DMS53 treated with DMSO at 0.1 percent for 48 hours (cell line): ENCODE data around the gene OXT.

Source experiments
- DNase-seq: peaks from one replicate; lab custom pipeline; 2025; ENCODE audit not compliant: unreplicated experiment; lab: John Stamatoyannopoulos, UW

OXT gene

DNA sequence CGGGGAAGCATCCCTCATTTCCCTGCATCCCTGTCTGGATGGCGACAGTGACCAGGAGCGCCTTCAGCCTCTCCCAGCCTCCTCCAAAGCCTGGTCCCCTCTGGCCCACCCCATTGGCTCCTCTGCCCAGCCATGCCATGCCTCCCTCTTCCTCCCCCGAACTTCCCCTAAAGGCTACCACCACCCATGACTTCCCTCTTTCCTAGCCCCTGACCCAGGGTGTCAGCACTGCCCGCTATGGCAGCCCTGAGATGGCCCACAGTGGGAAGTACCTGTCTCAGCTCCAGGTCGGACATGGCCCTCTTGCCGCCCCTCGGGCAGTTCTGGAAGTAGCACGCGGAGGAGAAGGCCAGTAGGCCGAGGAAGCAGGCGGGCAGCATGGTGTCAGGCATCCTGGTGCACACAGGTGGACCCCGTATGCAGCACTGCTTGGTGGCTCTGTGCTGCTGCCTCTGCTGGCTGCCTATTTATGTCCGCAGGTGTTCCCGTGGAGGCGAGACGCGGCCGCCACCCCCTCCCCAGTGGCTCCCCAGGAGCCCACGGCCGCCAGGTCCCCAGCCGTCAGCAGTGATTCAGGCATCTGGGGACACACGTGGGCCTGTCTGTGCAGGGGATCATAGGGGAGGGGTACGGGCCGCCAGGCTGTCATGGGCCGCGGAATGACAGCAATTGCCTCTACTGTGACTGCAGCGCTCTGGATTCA lies 13.0 kb downstream of the OXT start, which contains the start of gene AVP:
AVP (minus strand) TSS at position 442 of the 703 bp plus-strand sequence; CDS start at position 392, 50 bp downstream.
- no peak for DNase-seq

DNA sequence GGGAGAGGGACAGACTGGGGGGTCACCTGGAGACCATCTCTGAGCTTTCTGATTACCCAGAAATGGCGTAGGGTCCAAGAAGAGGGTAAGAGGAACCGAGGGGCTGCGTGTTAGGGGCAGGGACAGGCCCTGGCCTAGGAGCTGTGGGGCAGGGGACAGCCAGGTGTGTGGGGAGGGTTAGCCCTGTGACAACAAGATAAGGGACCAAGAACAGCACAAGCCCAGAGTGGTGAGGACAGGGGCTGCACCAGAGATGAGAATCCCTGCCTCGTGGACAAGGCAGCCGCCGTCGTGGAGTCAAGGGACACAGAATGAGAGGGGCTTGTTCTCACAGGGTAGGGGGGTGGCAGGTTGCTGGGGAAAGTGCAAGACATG lies 13.6 kb downstream of the OXT start:
- no peak for DNase-seq

DNA sequence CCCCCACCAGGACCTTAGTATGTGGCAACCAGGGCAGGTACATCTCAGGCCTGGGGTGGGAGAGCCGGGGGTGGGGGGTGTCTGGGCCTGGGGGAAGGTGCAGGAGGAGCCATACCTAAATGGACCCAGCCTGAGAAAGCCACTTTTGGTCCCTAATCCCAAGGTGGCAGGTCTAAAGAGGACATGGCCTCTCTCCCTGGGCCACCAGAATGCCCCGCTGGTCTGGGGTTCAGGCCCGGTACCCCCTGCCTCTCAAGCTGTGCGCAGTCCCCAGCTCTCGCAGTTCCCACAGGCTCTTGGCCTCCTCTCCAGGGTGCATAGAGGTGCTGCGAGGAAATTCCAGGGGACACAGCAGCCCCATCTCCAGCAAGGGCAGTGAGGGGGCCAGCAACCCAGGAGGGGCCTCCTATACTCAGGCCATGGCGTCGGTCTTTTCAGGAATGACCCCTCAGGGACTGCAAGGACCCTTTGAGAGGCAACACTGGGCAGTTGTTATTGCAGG lies 14.2 kb downstream of the OXT start:
- no peak for DNase-seq

DNA sequence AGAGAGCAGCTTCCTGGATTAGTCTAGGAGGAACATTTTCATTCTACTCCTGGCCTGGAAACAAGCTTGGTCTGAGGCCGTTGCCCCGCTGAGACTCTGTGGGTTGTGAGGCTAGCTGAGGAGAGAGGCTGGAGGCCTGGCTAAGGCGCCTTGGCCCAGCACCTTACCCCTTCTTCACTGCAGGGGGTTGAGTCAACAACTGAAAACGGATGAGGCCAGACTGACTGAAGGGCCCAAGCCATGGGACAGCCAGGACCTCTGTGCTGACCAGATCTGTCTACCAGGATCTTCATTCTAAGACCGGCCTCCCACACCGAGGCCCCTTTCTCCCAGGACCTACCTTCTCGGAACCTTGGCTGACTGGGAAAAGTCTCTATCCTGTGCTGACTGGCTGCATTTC lies 16.6 kb downstream of the OXT start:
- no peak for DNase-seq

DNA sequence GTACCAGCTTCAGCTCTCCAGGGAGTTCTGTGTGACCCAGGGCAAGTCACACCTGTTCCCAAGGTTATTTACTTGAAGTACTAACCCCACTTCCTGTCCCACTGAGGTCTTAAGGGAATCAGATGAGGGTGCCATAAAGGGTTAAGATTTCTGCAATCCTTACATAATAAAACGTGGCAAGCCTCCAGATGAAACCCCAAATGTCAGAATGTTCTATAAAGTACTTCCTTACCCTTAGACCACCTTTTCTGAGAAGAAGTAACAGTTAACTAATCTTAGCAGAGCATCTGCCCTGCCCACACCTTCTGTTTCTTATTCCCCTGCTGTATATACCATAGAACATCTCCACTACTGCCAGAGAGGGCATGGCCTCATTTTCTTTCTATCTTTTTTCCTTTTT lies 19.1 kb downstream of the OXT start:
- no peak for DNase-seq

DNA sequence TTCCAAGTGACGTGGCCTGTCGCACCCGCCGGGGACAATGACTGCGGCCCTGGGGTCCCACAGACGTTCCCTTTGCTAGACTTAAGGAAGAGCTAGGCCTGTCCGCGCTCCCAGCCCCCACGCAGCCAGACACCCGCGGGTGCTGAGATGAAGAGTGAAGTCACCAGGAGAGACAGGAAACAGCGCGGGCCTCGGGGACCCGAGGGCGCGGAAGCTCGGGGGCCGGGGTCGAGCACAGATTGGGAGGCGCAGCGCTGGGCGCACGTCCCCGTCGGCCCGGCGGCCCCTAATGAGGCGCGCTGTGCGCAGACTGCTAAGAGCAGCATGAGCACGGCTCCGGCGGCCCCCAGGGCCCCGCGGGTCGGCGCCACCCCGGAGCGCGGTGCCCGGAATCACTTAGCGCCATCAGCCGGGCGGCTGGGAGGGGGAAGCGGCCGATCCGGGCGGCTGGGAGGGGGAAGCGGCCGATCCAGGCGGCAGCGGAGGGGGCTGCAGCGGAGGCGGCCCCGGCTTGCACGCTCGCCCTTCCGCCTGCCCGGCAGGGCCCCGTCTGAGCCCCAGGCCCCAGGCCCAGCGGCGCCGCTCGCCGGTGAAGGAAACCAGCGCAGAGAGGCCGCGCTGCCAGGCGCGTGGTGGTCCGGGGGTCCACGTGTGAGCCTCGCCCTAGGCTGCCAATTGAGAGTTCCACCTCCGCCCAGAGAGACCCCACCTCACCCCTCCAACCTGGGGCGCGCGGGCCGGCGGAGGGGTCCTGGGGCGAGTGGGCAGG lies 21.4 kb downstream of the OXT start:
- no peak for DNase-seq

DNA sequence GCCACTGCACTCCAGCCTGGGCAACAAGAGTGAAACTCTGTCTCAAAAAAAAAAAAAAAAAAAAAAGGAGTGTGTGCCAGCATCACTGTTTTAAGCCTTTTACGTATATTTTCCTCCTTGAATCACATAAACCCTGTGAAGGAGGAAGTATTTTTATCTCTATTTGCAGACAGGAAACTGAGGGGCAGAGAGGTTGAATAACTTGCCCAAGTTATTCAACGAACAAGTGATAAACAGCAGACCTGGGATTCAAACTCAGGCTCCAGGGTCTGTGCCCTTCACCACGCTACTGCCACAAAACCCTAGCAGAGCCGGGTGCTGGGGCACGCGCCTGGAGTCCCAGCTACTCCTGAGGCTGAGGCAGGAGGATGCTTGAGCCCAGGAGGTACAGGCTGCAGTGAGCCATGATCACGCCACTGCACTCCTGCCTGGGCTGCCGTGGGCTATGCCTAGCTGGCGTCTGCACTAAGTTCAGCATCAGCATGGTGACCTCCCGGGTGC lies 22.5 kb downstream of the OXT start:
- no peak for DNase-seq

DNA sequence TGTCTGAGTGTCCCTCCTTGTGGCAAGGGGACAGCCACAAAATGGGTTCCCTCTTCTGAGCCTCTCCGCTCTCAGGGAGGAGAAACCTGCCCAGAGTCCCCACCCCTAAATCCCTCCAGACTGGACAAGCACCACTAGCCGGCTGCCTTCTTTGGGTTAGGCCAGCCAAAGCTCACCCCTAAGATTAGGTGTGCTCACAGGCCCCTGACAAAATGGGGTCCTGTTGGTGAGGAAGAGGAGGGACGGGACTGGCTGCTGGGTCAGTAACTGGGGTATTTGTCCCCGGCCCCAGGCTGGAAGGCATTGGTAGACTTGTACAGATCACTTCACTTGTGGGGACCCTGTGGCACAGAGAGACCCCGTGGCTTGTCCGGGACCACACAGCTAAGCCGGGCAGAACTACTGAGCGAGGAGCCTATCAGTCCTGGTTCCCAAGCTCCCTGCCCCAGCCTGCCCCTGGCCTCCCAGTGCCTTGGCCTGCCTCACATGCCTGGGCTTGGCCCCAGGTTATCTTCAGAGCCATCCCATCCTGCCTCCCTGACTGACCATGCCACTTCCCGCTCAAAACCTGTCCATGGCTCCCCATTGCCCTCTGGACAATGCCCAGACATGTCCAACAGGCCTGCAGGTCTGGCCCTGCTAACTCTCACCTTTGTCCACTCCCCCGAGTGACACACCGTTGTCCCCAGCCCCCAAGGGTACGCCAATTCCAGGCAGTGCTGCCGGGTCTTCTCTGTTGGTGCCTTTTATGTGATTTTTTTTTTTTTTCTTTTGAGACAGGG lies 23.6 kb downstream of the OXT start:
- no peak for DNase-seq

DNA sequence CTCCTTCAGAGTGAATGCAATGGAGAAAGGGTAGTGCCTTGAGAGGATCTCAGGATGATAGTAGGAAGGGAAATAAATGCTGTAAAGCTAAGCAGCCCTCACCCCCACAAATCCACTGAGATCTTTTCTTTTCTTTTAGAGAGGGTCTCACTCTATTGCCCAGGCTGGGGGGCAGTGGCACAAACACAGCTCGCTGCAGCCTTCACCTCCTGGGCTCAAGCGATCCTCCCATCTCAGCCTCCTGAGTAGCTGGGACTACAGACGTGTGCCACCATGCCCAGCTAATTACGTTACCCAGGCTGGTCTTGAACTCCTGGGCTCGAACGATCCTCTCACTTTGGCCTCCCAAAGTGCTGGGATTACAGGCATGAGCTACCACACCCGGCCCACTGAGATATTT lies 29.1 kb downstream of the OXT start:
- DNase-seq = no peak

DNA sequence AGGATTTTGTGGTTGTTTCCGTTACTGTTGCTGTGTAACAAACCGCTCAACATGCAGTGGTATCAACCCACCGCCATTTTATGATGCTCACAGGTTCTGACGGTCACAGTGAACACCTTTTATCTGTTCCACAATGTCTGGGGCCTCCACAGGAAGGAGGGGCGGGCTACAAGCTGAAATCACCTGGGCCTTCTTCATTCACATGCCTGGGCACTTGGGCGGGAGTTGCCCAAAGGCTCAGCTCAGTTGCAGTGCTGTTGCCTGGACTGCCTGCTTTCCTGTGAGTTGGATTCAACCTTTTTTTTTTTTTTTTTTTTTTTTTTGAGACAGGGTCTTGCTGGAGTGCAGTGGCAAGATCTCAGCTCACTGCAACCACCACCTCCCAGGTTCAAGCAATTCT lies 29.8 kb downstream of the OXT start:
- no peak for DNase-seq

DNA sequence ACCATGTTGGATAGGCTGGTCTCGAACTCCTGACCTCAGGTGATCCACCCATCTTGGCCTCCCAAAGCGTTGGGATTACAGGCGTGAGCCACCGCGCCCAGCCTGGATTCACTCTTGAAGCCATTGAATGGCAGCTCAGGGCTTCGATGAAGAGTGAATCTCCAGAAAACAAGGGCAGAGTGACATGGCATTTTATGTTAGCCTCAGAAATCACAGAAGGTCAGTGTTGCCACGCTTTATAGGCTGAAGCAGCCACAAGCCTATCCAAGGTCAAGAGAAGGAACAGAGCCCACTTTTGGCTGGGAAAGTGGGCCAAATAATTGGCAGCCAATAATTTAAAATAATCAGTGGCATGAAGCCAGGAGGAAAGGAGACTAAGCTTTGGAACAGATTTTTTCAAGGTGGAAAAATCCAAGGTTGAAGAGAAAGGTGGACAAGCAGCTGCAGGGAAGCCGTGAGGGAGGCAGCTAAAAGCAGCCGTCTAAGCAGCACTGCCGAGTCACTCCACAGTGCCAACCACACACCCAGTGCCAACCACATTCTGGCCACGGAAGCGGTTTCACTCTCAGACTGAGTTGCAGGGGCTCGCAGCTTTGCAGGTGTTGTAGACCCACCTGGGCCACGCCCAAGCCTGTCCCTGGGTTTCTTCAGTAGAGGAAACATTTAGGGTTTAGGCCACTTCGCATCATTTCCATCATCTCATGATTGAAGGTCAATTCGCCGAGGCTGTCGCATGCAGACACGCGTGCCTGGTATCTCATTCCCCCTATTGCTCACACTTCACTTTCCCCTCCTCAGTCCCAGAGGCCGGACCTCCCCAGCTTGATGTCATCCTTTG lies 30.5 kb downstream of the OXT start:
- no peak for DNase-seq

DNA sequence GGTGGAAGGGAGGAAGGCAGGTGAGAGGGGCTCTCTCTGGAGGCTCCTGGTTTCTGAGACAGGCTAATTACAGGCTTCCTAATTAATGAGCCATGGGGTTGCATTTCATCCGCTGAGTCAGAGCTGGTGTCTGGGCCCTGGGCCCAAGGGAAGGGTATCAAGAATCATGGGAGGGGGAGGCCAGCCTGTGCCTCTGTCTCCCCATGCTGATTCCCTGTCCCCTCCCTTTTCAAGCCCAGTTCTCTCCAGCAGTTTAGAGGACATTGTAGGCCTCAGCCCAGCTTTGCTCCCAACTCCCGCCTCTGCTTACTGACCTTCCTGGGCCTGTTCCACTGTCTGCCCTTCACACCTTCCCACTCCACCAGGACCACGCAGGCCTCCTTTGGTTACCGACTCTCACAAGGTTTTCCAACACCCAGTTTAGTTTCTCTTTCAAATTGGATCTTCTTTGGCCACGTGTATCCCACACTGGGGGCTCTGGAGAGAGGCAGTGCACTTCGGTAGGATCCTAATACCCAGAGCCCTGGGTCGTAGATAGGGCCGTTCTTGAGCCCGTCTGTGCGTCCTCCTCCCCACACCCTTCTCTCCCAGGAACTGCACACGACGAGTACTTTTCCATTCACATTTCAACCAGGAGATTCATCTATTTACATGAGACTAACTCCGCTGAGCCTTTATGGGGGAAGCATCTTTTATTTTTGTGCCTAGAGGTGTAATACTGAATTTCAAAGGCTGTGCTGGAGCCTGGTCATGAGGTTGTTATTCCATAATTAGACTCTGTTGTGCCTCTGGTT lies 31.4 kb downstream of the OXT start:
- no peak for DNase-seq

DNA sequence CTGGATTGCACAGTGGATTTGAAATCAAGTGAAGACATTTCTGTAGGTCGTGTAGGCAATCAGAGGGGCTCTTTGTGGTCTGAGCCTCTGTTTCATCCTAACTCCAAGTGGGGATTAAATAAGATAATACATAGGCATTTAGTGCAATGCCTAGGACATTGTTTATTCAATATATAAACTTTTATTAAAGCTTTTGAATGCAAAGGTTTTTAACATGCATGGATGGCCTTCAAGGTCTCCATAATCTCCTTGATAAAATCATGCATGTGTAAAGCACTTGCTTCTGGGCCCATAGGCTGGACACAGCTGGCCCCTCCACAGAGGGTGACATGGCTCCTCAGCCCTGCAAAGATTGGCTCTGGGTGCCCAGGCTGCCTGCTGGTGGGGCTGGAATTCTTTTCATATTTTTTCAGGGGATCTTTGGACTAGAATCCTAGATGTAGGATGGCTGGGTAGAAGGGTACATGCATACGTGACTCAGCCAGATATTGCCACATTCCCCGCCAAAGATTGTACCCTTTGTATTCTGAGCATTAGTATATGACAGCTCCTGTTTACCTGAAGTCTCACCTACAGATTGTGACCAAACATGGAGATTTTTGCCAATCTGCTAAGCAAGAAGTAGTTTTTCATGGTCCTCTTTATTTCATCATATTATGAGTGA lies 32.1 kb downstream of the OXT start:
- no peak for DNase-seq

DNA sequence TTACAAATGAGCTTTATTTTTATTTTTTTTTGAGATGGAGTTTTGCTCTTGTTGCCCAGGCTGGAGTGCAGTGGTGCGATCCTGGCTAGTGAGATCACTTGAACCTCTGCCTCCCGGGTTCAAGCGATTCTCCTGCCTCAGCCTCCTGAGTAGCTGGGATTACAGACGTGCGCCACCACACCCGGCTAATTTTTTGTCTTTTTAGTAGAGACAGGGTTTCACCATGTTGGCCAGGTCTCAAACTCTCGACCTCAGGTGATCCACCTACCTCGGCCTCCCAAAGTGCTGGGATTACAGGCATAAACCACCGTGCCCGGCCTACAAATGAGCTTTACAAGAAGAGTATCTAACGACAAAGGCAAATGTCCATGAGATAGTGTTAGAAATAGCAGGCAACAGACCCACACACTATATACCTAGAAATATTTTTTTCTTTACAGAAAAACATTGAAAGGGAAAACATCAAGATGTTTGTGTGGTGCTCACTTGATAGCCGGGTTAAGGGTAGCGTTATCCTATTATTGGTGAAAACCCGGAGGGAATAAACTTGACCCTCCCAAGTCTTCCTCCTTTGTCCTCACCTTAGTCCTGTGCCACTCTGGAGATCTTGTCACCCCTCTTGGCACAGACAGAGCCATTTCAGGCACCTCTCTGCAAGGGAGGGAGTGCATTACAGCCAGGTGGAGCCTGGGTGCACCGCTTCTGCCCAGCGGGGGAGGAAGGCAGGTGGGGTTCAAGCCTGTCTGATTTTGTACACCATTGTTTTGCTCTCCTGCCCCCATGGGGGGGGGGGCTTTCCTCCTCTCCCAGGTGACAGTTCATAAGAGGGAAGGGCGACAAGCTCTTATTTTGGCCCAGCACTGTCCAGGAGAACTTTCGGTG lies 34.1 kb downstream of the OXT start:
- no peak for DNase-seq

DNA sequence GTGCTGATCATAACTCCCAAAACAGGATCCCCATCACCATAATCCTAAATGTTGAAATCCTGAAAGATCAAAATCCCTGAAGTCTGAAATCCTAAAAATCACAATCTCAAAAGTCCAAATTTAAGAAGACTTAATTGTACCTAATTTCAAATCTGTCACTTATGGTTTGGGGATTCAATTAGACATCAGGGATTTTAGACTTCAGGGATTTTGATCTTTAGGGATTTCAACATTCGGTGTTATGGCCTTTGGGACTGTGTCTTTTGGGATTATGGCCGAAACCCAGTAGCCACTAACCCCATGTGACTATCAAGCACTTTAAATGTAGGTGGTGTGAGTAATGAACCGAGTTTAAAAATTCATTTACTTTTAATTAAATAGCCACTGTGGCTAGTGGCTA lies 34.8 kb downstream of the OXT start:
- DNase-seq = no peak

DNA sequence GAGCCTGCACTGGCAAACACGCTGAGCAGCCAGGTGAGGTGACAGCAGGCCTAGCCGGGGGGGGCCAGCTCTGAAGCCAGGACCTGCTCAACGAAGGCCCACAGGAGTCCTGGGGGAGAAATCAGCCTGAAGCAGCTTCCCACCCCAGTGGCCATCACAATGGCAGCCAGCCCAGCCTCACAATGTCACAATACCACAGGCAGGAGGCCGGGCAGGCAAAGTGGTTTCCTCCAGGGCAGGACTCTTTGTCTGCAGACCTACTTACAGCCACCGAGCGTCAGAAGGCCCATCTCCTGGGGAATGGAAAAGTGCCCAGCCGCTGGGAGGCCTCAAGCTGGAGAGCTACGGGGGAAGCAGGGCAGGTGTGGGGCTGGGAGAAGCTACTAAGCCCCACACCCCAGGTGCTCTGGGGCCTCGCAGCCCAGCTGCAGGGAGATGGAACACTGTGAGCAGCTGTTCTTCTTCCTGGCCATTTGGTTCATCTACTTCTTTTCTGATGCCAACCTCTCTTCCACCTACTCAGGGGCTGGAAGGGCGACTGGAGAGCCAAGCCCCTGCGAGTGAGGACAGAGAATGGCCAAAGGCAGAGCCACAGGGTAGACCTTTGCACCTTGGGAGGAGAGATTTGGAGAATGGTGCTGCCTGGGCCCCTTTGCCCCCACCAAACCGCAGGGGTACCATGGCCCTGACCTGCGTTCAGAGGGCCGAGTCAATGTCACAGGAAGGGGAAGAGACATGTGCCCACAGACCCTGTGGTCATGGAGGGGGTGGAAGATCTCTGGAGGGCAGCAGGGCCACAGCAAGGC lies 35.4 kb downstream of the OXT start:
- no peak for DNase-seq

DNA sequence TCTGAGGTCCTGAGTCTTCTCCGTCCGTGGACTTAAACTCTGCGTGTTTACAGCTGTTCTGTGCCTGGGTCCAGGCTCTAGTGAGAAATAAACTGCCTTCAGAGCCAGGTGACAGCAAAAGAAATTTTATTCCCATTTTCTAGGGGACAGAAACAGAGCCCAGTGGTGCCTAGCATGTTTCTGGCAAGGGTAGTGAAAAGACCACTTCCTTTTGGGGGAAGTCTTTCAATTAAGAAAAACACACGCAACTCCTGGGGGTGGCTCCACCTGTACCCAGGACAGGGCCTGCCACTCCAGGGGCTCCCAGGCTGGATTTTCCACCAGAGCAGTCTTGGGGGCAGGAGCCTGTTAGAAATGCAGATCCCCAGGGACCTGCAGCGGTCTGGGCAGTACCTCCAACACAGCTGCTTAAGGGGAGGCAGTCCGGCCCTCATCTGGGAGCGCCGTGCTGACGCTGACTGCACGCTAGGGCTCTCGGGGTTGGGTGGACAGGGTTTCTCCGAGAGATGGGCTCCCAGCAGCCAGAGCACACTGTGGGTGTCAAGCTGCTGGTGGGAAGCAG lies 36.1 kb downstream of the OXT start:
- DNase-seq = no peak
